Peyer's patch (tissue), 4 donors: Measurements from ENCODE around the gene MLX. TPM values are rescaled to one million over a fixed set of nuclear protein-coding genes. Genes with fewer than 3 reads are reported as not detected.

ENCODE experiments used
- DNase-seq, 3 donors: peaks; one replicate each; pipeline ENCODE4 v3.0.0-alpha.2; 2017 to 2019
- H3K27ac ChIP-seq, 4 donors: fragments of 200-600 bp; sonication (generic); one replicate each; pipeline ENCODE4 v1.5.1; 2016 to 2019
- H3K27me3 ChIP-seq, 2 donors: fragments of 200-600 bp; sonication (generic); one replicate each; pipeline ENCODE4 v1.5.1; 2019
- H3K36me3 ChIP-seq, 3 donors: fragments of 200-600 bp; sonication (generic); one replicate each; pipeline ENCODE4 v1.5.1; 2016 to 2019
- H3K4me1 ChIP-seq, 4 donors: fragments of 200-600 bp; sonication (generic); one replicate each; pipeline ENCODE4 v1.5.1; 2016 to 2019
- H3K4me3 ChIP-seq, 4 donors: fragments of 200-600 bp; sonication (generic); 1 replicate in 3 of 4; 2 replicates in 1 of 4; pipeline ENCODE4 v1.5.1; 2016 to 2019; ENCODE audit warnings: mild to moderate bottlenecking in 1 of 4
- H3K9me3 ChIP-seq, 4 donors: fragments of 200-600 bp; sonication (generic); one replicate each; pipeline ENCODE4 v1.5.1; 2016 to 2019; ENCODE audit warnings: mild to moderate bottlenecking in 1 of 4
- POLR2A ChIP-seq, 2 donors: fragments of 450-650 bp; IDR thresholded peaks; one replicate each; pipeline ENCODE4 v1.5.1; 2017; ENCODE audit warnings: antibody characterized with exemption in 2 of 2, mild to moderate bottlenecking in 2 of 2, moderate library complexity in 2 of 2
- total RNA-seq, 4 donors: library from RNA; depleted of rRNA; stranded (reverse); fragments of >200 nt; gene quantifications; one replicate each; pipeline ENCODE4 v1.1.0, GENCODE V29; 2016
- TF ChIP-seq, protein P1 (sequence below), 6 experiments: fragments of 450-650 bp in 4 of 6; fragments of 200-600 bp in 2 of 6; sonication (generic) in 1 of 6; IDR thresholded peaks; one replicate each; pipeline ENCODE4 v1.5.1; 2017 to 2019; ENCODE audit warnings: antibody characterized with exemption in 6 of 6, mild to moderate bottlenecking in 3 of 6, moderate library complexity in 1 of 6

The MLX gene
- total RNA-seq, 4 donors from 2014 or later = 65.2 to 180 (median 133) TPM

DNA sequence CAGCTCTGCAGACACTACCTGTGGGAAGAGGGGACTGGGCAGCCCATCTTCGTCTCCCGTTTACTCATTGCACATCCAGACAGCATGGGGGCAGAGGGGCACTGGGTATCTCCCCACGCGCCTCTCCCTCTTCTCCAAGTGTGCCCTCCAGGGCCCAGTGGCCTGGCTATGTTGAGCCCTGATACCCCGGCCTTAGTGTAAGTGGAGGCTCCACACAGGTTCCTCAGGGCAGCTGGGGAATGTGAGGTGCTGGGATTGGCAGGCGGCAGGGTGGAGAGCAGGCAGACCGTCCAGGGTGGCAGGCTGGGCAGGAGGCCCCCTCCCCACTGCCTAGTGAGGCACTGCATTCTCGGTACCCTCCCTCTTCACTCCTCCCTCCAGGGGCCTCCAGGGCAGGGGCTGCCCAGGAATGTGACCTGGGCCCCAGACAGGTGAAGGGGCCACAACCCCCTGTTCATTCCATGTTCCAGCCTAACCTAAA lies 44.1 kb upstream of the MLX start:
- Histone ChIP-seq H3K9me3 (no peaks in the 10 kb centered on the region), H3K4me1 (peaks cover 0 to 70% (median 17%) of the 10 kb centered on the region in 4 donors), H3K36me3 (peaks cover 0 to 15% (median 0%) of the 10 kb centered on the region in 3 donors), H3K27me3 (no peaks in the 10 kb centered on the region), H3K4me3 (no peak overlapping the region), H3K27ac (peak overlapping the region; percentile 68 to 95 (median 86))
- TF ChIP-seq, protein P1, sequence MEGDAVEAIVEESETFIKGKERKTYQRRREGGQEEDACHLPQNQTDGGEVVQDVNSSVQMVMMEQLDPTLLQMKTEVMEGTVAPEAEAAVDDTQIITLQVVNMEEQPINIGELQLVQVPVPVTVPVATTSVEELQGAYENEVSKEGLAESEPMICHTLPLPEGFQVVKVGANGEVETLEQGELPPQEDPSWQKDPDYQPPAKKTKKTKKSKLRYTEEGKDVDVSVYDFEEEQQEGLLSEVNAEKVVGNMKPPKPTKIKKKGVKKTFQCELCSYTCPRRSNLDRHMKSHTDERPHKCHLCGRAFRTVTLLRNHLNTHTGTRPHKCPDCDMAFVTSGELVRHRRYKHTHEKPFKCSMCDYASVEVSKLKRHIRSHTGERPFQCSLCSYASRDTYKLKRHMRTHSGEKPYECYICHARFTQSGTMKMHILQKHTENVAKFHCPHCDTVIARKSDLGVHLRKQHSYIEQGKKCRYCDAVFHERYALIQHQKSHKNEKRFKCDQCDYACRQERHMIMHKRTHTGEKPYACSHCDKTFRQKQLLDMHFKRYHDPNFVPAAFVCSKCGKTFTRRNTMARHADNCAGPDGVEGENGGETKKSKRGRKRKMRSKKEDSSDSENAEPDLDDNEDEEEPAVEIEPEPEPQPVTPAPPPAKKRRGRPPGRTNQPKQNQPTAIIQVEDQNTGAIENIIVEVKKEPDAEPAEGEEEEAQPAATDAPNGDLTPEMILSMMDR (IDR thresholded peaks at IDR 0.05) = no peak
- no peak for TF ChIP-seq POLR2A (IDR thresholded peaks at IDR 0.05)
- DNase-seq = no peak

- Histone ChIP-seq H3K27me3 (no peaks in the 10 kb centered on the region), H3K36me3 (peaks cover 0 to 15% (median 0%) of the 10 kb centered on the region in 3 donors), H3K4me1 (peaks cover 0 to 47% (median 10%) of the 10 kb centered on the region in 4 donors), H3K27ac (no peak overlapping the region), H3K9me3 (no peaks in the 10 kb centered on the region), H3K4me3 (no peak overlapping the region)
- TF ChIP-seq, protein P1 (IDR thresholded peaks at IDR 0.05) = no peak
- no peak for TF ChIP-seq POLR2A (IDR thresholded peaks at IDR 0.05)
- DNase-seq = no peak
Observed at GRCh38 chr17:42525221-42525620, 41.7 kb upstream of the MLX start.

DNA sequence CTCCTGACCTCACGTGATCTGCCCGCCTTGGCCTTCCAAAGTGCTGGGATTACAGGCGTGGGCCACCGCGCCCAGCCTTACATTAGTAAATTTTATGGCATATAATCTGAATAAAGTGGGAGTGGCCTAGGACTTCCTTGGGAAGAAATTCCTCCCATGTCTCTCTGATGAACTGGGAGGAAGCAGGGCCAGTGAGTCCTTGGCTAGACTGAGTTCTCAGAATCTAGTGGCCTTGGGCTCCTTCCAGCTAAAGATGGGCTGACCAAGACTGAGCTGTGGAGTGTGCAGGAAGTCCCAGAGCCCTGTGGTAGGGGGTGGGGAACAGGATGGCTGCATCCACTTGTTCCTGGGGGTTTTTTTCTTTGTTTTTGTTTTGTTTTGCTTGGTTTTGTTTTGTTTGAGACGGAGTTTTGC lies 40.9 kb upstream of the MLX start:
- TF ChIP-seq, protein P1 (IDR thresholded peaks at IDR 0.05) = no peak
- TF ChIP-seq POLR2A (IDR thresholded peaks at IDR 0.05) = no peak
- no peak overlapping the region for H3K4me3 ChIP-seq
- no peaks in the 10 kb centered on the region for H3K9me3 ChIP-seq
- peak overlapping the region in 2 of 4 donors; percentile 28 to 51 for H3K27ac ChIP-seq
- H3K4me1 ChIP-seq = peaks cover 0 to 42% (median 10%) of the 10 kb centered on the region in 4 donors
- peaks cover 0 to 13% (median 0%) of the 10 kb centered on the region in 3 donors for H3K36me3 ChIP-seq
- no peak for DNase-seq
- no peaks in the 10 kb centered on the region for H3K27me3 ChIP-seq

GRCh38 chr17:42527932-42528331 lies 39.0 kb upstream of the MLX start:
- H3K4me1 ChIP-seq = peaks cover 0 to 33% (median 11%) of the 10 kb centered on the region in 4 donors
- TF ChIP-seq, protein P1 (IDR thresholded peaks at IDR 0.05) = no peak
- no peak for TF ChIP-seq POLR2A (IDR thresholded peaks at IDR 0.05)
- DNase-seq = no peak

GRCh38 chr17:42529061-42529460 lies 37.8 kb upstream of the MLX start:
- H3K36me3 ChIP-seq = no peaks in the 10 kb centered on the region
- peaks cover 0 to 30% (median 11%) of the 10 kb centered on the region in 4 donors for H3K4me1 ChIP-seq
- H3K9me3 ChIP-seq = no peaks in the 10 kb centered on the region
- H3K27me3 ChIP-seq = no peaks in the 10 kb centered on the region
- H3K27ac ChIP-seq = no peak overlapping the region
- TF ChIP-seq, protein P1 (IDR thresholded peaks at IDR 0.05) = no peak
- no peak for TF ChIP-seq POLR2A (IDR thresholded peaks at IDR 0.05)
- no peak overlapping the region for H3K4me3 ChIP-seq
- no peak for DNase-seq

More at GRCh38 chr17:42527932-42528331, 39.0 kb upstream of the MLX start:
- no peak overlapping the region for H3K4me3 ChIP-seq
- H3K27ac ChIP-seq = no peak overlapping the region
- no peaks in the 10 kb centered on the region for H3K36me3 ChIP-seq
- H3K27me3 ChIP-seq = no peaks in the 10 kb centered on the region
- no peaks in the 10 kb centered on the region for H3K9me3 ChIP-seq
